Ishikawa (cell line): ENCODE measurements around the gene PRKCE.

ENCODE experiments used
- CEBPB ChIP-seq: IDR thresholded peaks from 2 replicates; pipeline ENCODE4 v1.6.1; 2012
- CREB1 ChIP-seq: IDR thresholded peaks from 2 replicates; pipeline ENCODE4 v1.6.1; 2012; ENCODE audit warnings: low read depth
- EGR1 ChIP-seq: IDR thresholded peaks from 2 replicates; pipeline ENCODE4 v1.6.1; 2012
- EP300 ChIP-seq: IDR thresholded peaks from 2 replicates; pipeline ENCODE4 v1.6.1; 2012; ENCODE audit warnings: borderline replicate concordance
- FOXM1 ChIP-seq: IDR thresholded peaks from 2 replicates; pipeline ENCODE4 v1.6.1; 2012; ENCODE audit warnings: low read depth, borderline replicate concordance
- MAX ChIP-seq: IDR thresholded peaks from 2 replicates; pipeline ENCODE4 v1.6.1; 2012
- NFIC ChIP-seq: IDR thresholded peaks from 2 replicates; pipeline ENCODE4 v1.6.1; 2012
- RAD21 ChIP-seq: IDR thresholded peaks from 2 replicates; pipeline ENCODE4 v1.6.1; 2012; ENCODE audit warnings: low read depth
- REST ChIP-seq: IDR thresholded peaks from 2 replicates; pipeline ENCODE4 v1.6.1; 2012; ENCODE audit warnings: low read depth, mild to moderate bottlenecking
- TAF1 ChIP-seq: IDR thresholded peaks from 2 replicates; pipeline ENCODE4 v1.6.1; 2012; ENCODE audit warnings: low read depth, mild to moderate bottlenecking
- TCF12 ChIP-seq: IDR thresholded peaks from 2 replicates; pipeline ENCODE4 v1.6.1; 2012; ENCODE audit warnings: low read depth
- TEAD4 ChIP-seq: IDR thresholded peaks from 2 replicates; pipeline ENCODE4 v1.6.1; 2012
- USF1 ChIP-seq: IDR thresholded peaks from 2 replicates; pipeline ENCODE4 v1.6.1; 2012
- YY1 ChIP-seq: IDR thresholded peaks from 2 replicates; pipeline ENCODE4 v1.6.1; 2012; ENCODE audit warnings: low read depth
- ZBTB7A ChIP-seq: IDR thresholded peaks from 2 replicates; pipeline ENCODE4 v1.6.1; 2012; ENCODE audit warnings: low read depth

The PRKCE gene

GRCh38 chr2:45884126-45884525 lies 232.7 kb downstream of the PRKCE start:
- TF ChIP-seq EGR1 (no peak), TCF12 (no peak), USF1 (no peak)

GRCh38 chr2:45885171-45885621 lies 233.7 kb downstream of the PRKCE start:
- TF ChIP-seq USF1, result no peak

- TF ChIP-seq CREB1, result no peak
- no peak for TF ChIP-seq NFIC
- no peak for TF ChIP-seq MAX
- no peak for TF ChIP-seq ZBTB7A
- no peak for TF ChIP-seq EGR1
- no peak for TF ChIP-seq REST
- no peak for TF ChIP-seq CEBPB
- no peak for TF ChIP-seq USF1
- no peak for TF ChIP-seq FOXM1
- TF ChIP-seq TEAD4, result no peak
- no peak for TF ChIP-seq TCF12
- TF ChIP-seq EP300, result no peak
- no peak for TF ChIP-seq RAD21
- no peak for TF ChIP-seq TAF1
- TF ChIP-seq YY1, result no peak
These were observed 234.7 kb downstream of the PRKCE start for GRCh38 chr2:45886171-45886663.

- TF ChIP-seq REST (no peak), TAF1 (no peak), NFIC (no peak), FOXM1 (no peak)
These were observed 236.7 kb downstream of the PRKCE start for GRCh38 chr2:45888167-45888566.

GRCh38 chr2:45888641-45889040 lies 237.2 kb downstream of the PRKCE start:
- TF ChIP-seq TEAD4 (no peak), USF1 (no peak), EP300 (no peak), ZBTB7A (no peak), TAF1 (no peak), CEBPB (no peak)

- TF ChIP-seq TEAD4 (no peak), EP300 (no peak), CREB1 (no peak), YY1 (no peak), TAF1 (no peak), MAX (no peak; the same call in 1 of the 2 replicates), ZBTB7A (no peak), NFIC (no peak), TCF12 (no peak), USF1 (no peak), REST (no peak), EGR1 (no peak), FOXM1 (no peak), CEBPB (no peak), RAD21 (no peak)
These were observed 237.6 kb downstream of the PRKCE start for GRCh38 chr2:45889053-45889452.
